Measurements from ENCODE around the gene SLC25A25.

The SLC25A25 gene

DNA sequence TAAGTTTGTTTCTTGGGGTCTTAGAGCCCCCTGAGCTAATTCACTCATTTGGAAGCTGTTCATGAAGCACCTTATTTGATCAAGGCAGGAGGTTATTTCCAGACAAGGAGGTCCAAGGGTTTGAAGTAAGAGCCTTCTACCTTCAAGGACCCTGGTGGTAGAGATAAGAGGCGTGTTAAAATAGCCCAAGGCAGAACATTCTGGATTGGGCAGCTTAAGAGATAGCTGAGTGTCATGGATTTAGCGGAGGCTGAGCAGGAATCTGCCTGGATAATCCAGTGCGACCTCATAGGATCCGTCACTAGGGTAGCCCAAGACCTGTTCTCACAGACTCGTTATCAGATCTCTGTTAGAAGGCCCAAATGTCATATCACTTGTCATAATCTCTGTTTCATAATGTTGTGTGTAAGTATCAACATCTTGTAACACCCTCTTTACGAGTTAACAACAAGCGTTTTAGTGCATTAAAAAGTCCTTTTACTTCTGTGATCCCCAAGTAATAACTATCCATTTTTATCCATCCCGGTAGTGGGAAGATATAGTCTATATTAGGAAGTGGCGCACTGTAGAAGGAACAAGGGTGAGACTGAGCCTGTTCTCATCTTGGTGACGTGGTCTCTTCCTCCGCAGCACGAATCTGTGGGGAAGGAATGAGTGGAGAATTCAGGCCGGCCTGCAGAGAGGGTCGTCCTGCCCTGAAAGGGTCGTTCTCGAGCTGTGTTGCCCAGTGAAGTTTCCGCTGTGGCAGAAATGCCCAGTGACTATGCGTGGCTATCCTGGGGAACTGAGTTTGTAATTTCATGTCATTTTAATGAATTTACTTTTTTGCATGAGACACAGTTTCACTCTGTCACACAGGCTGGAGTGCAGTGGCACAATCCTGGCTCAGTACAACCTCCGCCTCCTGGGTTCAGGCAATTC lies 28.8 kb downstream of the SLC25A25 start:
- no peak for DNase-seq (ENCODE audit: low read depth in 3 of 3)

DNA sequence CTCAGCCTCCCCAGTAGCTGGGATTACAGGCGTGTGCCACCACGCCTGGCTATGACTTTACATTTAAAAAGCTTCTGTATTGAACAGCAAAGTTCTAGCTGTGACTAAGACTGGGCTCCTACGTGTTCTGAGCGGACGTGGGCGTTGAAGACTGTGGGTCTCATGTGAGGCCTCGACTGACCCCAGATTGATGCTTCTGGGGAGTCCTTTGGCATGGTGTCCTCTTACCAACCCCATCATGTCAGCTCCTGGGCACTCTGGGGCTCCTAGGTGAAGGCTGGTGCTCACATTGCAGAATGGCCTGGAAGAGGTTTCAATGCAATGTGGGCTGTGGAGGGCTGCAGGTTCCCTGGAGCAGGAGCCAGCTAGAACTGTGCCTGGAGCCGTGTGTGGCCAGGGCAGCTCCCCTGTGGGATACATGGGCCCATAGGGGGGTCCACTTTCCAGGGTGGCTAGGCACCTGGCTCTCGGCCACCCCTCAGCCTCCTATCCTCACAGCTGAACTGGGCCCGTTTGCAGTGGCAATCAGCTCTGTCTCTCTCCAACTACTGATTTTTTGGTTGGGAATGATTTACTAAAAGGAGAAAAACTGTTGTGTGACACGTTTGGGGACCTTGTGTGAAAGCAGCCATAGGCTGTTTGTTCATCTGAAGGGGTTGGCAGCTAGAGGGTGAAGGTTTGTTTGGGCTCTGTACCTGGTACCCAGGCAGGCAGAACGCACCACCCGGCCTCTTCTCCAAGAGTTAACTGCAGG lies 29.7 kb downstream of the SLC25A25 start:
- DNase-seq (ENCODE audit: low read depth in 3 of 3), result no peak

DNA sequence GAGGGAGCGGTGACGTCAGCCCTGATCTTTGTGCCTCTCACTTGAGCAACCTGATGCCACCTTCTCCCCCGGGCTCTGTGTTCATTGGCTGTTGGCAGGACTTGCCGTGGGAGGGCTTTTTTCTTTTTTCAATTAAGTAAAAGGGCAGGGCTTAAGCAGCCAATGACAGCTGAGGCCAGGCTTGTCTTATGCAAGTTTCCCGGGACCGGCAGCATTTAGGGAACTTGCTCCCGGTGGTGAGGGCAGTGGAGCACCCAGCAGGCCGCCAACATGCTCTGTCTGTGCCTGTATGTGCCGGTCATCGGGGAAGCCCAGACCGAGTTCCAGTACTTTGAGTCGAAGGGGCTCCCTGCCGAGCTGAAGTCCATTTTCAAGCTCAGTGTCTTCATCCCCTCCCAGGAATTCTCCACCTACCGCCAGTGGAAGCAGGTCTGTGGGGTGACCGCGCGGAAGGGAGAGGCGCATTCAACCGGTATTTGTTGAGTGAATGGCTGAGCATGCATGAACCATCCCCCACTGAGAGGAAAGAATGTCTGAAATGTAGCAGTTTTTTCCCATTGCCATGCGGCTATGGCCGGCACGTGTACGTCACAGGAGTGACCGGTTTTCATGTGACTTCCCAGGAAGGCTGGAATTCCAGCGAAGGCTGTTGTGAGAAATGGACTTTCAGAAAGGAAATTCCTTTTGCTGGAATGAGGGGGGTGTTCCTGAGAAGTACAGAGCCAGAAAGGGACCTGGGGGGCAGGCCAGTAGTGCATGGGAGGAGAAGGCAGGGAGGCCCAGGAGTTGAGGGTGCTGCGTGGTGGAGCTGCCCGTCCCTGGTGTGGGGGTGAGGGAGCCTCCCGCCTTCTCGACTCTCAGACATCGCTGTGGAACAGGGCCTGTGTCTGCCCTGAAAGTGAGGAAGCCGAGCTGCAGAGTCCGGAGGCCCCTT lies 30.5 kb downstream of the SLC25A25 start:
- DNase-seq (ENCODE audit: low read depth in 3 of 3), result peak; percentile 25 to 52 (median 41)

DNA sequence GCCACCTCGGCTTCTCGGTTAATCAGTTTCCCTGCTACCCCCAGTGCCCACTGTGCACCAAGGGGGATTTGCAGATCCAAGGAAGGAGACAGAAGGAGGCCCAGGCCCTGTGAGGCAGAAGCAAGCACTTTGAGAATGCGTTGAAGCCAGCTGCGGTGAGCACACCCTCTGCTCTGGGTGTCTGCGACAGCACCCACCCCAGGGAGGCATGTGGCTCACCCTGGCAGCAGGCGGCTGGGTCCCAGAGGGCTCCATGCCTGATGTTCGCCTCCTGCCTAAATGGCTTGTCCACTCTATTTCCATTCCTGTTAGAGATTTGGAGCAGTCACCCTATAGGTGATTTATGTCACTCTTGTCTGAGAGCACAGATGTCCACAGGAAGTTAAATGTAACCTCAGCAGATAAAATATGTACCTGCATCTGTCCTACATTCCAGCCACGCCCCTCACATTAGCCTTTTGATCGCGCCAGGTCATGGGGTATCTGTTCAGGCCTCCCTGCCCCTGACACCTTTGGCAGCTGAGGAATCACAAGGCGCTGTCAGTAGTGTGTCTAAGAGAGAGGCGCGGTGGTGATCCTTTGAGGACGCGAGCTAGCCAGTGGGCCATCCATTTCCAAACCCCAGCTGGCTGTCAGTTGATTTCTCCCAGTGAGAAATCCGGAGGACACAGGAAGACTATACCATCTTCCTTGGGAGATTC lies 31.3 kb downstream of the SLC25A25 start:
- no peak for DNase-seq (ENCODE audit: low read depth in 3 of 3)

DNA sequence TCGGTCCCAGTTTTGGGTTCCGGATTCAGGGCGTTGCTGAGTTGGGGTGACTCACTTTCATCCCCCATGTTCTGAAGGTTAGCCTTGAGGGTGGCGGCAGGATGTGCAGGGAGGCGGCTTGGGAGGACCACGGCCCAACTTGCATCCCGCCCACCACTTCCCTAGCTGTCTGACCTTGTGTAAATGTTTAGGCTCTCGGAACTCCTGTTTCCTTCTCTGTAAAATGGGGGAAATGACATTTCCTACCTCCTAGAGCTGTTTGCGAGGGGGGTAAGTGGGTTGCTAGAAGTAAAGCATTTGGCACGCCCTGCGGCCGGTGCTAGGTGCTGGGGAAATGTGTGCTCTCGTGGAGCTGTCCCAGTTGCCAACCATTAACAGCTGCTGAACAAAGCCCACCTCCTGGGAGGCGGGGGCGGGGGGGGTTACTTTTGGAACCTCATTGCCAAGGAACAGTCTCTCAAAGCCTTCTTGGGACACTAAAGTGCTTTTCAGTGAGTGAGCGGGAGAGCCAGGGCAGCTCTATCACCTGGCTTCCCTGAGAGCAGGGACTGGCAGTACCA lies 32.0 kb downstream of the SLC25A25 start:
- no peak for DNase-seq (ENCODE audit: low read depth in 3 of 3)

DNA sequence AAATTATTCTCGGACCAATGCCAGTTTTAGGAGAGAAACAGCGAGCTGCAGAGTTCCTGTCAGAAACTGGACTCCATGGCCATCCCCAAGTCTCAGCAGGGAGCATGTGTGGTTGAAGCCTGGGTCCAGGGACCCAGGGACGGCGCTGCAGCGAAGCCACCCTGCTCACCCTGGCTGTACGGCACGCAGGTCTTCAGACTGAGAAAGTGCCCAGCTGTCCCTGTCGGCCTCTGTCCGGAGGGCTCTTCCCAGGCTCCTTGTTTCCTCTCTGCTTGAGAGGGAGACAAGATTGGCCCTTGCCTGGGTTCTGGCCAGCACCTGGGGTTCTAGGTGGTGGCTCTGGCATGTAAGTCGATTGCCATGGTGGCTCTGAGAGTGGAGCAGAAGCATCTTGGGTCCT lies 32.5 kb downstream of the SLC25A25 start:
- DNase-seq (ENCODE audit: low read depth in 3 of 3), result no peak

DNA sequence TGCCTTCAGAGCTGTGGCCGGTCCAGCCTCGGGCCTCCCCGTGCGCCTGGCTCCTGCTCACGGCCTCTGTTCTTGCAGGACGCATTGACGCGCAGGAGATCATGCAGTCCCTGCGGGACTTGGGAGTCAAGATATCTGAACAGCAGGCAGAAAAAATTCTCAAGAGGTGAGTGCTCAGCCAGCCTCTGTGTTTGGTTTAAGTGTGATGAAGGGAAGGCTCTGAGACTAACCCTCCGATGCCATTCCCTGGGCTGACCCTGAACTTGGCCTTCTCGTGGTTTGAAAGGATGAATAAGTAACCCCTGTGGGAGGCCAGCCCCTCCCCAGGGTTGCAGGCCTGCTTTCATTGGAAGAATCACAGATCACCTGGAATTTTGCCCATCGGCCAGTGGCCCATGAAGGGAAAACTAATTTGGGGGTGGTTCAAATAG lies 33.2 kb downstream of the SLC25A25 start:
- no peak for DNase-seq (ENCODE audit: low read depth in 3 of 3)

DNA sequence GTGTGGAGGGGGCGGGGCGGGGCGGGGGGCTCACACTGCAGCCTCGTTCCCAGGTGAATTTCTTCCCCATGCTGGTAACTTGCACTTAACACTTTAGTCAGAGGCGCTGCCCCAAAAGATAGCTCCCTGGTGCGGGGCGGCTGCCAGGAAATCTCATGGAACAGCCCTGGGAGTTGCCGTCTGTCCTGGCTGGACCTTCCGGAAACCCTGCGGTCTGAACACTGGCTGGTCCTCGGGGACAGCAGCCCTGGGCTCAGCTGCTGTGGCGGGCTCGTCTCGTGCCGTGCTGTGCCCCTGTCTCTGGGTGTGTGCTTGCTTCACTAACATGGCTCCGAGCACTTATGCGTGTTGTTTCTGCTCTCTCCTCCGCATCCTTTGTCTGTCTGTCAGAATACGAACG lies 33.7 kb downstream of the SLC25A25 start:
- no peak for DNase-seq (ENCODE audit: low read depth in 3 of 3)

DNA sequence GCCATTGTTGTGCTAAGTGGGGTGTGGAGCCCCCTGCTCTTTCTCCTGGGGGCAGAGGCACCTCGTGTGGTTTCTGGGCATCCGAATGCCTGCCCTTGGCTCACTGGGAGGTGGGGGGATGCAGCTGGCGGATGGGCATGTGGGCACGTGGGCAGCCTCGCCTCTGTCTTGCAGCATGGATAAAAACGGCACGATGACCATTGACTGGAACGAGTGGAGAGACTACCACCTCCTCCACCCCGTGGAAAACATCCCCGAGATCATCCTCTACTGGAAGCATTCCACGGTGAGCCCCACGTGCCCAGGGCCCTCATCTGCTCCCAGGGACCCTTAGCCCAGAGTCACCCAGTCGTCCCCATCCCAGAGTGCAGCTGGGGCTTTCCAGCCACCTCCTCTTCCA lies 34.2 kb downstream of the SLC25A25 start:
- DNase-seq (ENCODE audit: low read depth in 3 of 3), result no peak

DNA sequence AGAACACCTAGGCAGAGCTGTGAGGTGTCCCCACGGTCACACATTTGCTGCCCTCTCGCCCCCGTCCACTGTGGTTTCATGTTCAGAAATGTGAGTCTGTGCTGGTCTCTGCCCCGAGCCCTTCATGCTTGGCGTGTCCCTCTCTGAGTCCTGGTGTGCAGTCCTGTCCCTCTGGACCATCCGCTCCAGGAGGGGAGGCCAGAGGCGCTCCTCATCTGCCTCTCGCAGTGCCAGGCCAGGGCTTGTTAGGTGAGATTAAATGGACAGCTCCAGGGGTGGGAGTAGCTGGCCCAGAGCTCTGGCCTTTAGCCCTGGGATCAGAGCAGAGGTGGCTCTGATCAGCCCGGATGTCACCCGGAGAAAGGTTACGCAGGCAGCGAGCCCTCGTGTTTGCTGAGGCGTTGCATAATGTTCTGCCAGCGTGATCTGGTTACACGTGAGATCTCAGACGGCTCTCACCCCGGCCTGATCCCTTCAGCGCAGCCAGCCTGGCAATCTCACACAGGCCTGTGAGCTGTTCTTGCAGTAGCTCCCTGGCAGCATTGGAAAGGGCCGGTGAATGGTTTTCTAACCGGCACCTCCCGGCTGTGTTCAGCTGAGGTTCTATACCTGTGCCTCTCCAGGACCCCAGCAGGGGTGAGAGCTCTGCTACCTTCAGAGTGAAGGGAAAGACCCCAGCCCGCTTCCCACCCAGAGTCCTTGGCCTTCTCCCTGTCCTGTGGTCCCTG lies 35.0 kb downstream of the SLC25A25 start:
- no peak for DNase-seq (ENCODE audit: low read depth in 3 of 3)

DNA sequence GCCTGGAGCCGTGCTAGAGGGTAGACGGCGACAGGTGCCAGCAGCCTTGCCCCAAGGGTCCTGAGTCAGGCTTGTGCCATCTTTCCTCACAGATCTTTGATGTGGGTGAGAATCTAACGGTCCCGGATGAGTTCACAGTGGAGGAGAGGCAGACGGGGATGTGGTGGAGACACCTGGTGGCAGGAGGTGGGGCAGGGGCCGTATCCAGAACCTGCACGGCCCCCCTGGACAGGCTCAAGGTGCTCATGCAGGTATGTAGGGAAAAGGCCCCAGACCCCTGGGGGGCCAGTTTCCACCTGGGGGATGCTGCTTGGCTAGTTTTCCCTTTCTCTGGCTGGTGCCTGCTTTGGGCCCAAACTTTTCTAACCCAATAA lies 35.5 kb downstream of the SLC25A25 start:
- DNase-seq (ENCODE audit: low read depth in 3 of 3), result no peak

DNA sequence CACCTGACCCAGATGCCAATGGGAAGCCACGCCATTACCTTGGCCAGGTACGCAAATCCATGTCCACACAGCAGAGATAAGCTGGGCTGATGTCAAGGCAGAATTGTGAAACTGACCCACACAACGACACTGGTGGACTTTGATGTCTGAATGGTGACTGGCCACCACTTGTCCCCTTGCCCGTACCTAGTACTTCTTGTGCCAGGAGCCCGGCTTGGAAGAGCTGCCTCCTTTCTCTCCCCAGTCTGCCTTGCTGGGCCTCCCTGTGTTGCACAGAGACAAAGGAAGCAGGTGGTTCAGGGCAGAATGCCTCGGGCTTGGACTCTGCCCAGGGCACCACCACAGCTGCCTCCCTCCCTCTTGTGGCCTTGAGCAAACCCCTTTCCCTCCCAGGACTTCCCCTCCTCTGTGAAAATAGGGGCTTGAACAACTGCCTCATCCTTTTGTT lies 36.2 kb downstream of the SLC25A25 start:
- DNase-seq (ENCODE audit: low read depth in 3 of 3), result no peak

DNA sequence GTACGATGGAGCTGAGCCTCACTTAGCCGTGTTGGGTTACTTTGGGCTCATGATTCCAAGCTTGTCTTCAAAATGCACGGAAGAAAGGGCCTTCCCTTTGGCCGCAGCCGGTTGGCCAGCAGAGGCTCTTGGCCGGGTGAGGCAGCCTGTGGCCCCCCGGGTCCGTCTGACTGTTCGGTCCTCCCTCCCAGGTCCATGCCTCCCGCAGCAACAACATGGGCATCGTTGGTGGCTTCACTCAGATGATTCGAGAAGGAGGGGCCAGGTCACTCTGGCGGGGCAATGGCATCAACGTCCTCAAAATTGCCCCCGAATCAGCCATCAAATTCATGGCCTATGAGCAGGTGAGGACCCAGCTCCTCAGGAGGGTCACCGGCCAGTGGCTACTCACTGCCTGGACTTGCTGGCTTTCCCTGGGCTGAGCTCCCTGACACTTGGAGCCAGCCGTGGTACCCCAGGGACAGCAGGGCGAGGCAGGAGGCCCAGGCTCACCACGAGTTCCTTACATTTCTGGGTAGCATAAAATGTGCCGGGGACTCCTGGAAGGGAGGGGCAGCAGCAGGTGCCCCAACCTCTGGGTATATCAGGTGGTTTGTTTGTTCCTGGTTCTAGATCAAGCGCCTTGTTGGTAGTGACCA lies 37.6 kb downstream of the SLC25A25 start:
- DNase-seq (ENCODE audit: low read depth in 3 of 3), result no peak

DNA sequence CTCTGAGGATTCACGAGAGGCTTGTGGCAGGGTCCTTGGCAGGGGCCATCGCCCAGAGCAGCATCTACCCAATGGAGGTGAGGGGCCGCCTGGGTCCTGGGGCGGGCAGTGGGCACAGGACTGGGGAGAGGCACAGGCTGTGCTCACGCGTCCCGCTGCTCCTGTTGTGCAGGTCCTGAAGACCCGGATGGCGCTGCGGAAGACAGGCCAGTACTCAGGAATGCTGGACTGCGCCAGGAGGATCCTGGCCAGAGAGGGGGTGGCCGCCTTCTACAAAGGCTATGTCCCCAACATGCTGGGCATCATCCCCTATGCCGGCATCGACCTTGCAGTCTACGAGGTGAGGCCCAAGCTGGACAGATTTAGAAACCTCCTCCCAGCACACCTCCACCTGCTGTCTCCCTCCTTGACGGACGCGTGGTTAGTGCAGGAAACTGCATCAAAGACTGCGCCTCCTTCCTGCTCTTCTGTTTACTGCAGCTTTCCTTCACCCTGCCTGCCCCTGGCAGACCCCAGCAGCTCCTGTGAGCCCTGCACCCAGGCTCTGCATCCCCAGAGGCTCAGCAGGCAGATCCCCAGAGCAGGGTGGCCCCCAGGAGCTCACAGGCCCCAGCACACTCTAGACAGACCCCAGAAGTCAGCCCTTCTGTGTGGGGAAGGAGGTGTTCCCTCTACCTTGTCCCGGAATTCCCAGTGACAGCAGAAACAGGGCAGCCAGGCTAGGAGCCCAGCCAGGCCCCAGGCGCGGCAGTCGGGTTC lies 38.3 kb downstream of the SLC25A25 start:
- DNase-seq (ENCODE audit: low read depth in 3 of 3), result no peak

DNA sequence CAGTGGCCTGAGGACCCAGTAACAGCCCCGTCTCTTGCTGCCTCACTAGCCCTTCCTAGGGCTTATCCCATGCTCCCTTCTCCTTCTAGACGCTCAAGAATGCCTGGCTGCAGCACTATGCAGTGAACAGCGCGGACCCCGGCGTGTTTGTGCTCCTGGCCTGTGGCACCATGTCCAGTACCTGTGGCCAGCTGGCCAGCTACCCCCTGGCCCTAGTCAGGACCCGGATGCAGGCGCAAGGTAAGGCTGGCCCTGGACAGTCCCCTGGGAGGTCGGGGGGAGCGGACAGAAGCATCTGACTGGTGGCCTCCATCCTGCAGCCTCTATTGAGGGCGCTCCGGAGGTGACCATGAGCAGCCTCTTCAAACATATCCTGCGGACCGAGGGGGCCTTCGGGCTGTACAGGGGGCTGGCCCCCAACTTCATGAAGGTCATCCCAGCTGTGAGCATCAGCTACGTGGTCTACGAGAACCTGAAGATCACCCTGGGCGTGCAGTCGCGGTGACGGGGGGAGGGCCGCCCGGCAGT lies 39.0 kb downstream of the SLC25A25 start:
- no peak for DNase-seq (ENCODE audit: low read depth in 3 of 3)

DNA sequence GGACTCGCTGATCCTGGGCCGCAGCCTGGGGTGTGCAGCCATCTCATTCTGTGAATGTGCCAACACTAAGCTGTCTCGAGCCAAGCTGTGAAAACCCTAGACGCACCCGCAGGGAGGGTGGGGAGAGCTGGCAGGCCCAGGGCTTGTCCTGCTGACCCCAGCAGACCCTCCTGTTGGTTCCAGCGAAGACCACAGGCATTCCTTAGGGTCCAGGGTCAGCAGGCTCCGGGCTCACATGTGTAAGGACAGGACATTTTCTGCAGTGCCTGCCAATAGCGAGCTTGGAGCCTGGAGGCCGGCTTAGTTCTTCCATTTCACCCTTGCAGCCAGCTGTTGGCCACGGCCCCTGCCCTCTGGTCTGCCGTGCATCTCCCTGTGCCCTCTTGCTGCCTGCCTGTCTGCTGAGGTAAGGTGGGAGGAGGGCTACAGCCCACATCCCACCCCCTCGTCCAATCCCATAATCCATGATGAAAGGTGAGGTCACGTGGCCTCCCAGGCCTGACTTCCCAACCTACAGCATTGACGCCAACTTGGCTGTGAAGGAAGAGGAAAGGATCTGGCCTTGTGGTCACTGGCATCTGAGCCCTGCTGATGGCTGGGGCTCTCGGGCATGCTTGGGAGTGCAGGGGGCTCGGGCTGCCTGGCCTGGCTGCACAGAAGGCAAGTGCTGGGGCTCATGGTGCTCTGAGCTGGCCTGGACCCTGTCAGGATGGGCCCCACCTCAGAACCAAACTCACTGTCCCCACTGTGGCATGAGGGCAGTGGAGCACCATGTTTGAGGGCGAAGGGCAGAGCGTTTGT lies 39.6 kb downstream of the SLC25A25 start:
- no peak for DNase-seq (ENCODE audit: low read depth in 3 of 3)

DNA sequence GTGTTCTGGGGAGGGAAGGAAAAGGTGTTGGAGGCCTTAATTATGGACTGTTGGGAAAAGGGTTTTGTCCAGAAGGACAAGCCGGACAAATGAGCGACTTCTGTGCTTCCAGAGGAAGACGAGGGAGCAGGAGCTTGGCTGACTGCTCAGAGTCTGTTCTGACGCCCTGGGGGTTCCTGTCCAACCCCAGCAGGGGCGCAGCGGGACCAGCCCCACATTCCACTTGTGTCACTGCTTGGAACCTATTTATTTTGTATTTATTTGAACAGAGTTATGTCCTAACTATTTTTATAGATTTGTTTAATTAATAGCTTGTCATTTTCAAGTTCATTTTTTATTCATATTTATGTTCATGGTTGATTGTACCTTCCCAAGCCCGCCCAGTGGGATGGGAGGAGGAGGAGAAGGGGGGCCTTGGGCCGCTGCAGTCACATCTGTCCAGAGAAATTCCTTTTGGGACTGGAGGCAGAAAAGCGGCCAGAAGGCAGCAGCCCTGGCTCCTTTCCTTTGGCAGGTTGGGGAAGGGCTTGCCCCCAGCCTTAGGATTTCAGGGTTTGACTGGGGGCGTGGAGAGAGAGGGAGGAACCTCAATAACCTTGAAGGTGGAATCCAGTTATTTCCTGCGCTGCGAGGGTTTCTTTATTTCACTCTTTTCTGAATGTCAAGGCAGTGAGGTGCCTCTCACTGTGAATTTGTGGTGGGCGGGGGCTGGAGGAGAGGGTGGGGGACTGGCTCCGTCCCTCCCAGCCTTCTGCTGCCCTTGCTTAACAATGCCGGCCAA lies 40.4 kb downstream of the SLC25A25 start:
- DNase-seq (ENCODE audit: low read depth in 3 of 3), result no peak

All from stimulated activated CD4-positive, alpha-beta T cell treated with anti-CD3 and anti-CD28 coated beads, TNF-alpha, amount 100 ng/mL, for 4 hours (primary cell).